ENCODE data around the gene BSDC1.

DNA sequence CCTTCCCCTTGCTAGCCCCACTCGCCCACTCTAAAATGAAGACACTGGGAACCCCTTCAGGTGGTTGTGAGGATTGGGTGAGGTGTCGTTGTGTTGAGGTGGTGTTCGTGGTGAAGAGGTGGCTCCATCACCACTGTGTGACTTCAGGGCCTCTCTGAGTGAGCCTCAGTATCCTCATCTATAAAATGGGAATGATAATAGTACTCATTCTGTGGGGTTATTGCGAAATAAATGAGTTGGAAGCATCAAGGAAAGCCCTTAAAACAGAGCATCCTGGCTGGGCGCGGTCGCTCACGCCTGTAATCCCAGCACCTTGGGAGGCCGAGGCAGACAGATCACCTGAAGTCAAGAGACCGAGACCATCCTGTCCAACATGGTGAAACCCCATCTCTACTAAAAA is 51.5 kb downstream of the BSDC1 start:
- TF ChIP-seq POLR2AphosphoS5 (IDR thresholded peaks at IDR 0.05; ENCODE audit: low read depth, low read length): no peak
- TF ChIP-seq, protein P1, sequence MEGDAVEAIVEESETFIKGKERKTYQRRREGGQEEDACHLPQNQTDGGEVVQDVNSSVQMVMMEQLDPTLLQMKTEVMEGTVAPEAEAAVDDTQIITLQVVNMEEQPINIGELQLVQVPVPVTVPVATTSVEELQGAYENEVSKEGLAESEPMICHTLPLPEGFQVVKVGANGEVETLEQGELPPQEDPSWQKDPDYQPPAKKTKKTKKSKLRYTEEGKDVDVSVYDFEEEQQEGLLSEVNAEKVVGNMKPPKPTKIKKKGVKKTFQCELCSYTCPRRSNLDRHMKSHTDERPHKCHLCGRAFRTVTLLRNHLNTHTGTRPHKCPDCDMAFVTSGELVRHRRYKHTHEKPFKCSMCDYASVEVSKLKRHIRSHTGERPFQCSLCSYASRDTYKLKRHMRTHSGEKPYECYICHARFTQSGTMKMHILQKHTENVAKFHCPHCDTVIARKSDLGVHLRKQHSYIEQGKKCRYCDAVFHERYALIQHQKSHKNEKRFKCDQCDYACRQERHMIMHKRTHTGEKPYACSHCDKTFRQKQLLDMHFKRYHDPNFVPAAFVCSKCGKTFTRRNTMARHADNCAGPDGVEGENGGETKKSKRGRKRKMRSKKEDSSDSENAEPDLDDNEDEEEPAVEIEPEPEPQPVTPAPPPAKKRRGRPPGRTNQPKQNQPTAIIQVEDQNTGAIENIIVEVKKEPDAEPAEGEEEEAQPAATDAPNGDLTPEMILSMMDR (IDR thresholded peaks at IDR 0.05): no peak
